A549 treated with RU486 at 1 μM for 4 hours (cell line): ENCODE results near the gene FASTKD1. TPM values are rescaled to one million over a fixed set of nuclear protein-coding genes. Genes with fewer than 3 reads are reported as not detected.

ENCODE experiments used
- total RNA-seq: library from RNA; stranded (reverse); fragments of 200-300 nt; extraction: Qiagen RNA extraction; gene quantifications from 5 replicates; pipeline ENCODE4 v1.2.3, GENCODE V29; 2022; ENCODE audit warnings: low read depth

FASTKD1 gene, protein sequence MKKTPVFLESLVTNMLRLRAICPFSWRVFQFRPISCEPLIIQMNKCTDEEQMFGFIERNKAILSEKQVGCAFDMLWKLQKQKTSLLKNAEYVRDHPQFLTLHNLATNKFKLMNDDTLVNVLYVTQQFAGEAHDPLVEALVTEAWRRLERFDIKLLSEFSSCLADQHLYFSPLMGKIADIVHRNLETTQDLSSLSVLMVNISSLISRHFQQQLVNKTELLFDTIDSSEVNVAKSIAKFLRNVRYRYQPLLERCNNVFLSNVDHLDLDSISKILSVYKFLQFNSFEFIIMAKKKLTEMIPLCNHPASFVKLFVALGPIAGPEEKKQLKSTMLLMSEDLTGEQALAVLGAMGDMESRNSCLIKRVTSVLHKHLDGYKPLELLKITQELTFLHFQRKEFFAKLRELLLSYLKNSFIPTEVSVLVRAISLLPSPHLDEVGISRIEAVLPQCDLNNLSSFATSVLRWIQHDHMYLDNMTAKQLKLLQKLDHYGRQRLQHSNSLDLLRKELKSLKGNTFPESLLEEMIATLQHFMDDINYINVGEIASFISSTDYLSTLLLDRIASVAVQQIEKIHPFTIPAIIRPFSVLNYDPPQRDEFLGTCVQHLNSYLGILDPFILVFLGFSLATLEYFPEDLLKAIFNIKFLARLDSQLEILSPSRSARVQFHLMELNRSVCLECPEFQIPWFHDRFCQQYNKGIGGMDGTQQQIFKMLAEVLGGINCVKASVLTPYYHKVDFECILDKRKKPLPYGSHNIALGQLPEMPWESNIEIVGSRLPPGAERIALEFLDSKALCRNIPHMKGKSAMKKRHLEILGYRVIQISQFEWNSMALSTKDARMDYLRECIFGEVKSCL
- 15.8 to 22.9 TPM (median 21.1 TPM) in 5 replicates for total RNA-seq

DNA sequence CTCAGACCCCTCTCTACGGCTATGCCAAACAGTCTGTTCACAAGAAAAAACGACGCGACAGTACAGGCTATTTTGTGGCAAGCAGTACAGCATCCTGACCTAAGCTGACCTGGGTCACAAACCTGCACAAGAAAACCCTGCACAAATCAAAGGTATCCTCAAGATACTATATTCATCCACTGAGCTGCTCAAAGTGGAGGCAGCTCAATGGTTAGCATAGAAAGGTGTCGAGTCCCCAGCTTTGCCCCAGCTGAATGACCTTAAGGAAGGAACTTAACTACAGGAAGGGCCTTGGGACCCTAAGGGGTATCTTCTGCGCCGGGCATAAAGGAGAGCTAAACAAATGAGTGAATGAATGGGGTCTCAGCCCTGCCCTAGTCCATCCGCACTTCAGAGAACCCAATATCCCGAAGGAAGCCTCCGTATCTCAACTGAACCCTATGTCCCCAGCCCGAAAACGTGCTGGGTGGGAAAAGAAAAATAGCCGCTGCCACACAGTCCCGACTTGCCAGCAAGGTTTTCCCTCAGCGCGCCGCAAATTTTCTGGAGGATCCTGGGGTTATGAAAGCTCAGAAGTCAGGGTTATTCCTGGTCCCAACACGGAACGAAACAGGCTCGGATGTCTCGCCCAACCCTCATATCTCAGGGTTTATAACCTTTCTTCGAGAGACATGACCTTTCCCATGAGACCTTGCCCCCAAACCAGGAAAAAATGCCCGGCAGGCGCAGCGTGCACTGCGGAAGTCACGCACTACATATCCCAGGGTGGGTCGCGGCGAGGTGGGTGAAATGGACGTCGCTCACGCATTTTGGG is at the start of gene FASTKD1:
FASTKD1 (minus strand) TSS at position 706 of the 814 bp plus-strand sequence. CDS start 1,836 bp downstream, outside the sequence.

DNA sequence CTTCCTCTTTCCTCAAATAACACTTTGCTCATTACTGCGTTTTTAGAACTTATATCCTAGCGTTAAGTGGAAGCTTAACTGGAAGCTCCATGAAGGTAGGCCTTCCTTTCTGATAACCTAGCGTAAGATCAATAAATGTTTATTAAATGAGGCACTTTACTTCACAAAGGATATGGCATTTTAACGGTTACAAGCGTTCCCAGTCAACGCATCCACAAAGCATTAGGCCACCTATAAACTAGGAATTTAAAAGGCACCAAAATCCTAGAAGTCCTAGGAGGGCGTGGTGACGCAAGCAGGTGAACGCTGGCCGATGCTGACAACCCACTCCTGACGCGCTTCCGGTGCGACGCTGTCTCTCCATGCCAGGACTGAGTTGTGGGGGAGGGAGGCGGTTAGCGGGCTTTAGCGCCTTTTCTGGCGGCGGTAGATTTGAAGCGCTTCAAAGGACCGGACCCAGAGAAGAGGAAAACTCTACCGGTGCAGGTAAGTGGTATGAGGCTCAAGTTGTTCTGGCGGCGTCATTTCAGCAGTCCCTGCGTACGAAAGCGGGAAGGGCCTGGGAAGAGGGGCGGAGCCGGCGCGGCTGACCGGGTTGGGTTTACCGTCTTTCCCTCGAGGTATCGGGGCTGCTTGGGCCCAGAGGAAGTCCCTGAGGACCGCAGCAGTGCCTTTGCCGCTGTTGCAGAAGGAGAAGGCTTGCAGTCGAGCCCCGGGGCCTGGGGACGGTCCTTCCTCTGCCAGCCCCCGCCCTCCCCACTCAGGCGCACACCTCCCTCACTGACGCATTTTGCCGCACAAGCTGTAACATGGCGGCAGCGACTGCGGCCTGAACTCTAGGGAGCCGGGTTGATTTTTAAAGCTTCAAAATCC is 10.6 kb upstream of the FASTKD1 start, which contains the start of gene PPIG:
PPIG (plus strand) TSS at position 347 of the 873 bp plus-strand sequence. CDS start 19,691 bp downstream, outside the sequence.

DNA sequence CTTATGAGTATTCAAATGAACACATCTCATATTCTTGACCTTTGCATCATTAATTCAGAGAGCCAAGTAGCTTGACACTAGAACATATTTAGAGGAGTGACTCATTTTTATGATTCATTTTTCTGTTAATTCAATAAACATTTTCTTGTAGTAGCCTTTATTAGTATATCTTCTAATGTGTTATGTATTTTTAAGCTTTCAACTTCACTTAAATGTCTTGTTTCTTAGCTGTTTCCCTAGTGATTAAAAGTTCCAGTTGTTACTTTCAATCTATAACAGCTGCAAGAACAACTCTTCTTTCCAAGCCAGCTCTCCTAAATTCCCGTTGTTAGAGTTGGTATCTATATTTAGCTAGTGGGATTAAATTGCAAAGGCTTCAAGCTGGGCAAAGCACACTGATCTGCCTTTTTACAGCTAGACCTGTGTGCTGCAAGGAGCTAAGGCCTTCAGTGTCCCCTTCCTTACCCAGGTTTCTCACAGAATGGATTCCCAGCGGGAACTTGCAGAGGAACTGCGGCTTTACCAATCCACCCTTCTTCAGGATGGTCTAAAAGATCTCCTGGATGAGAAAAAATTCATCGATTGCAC is 64.3 kb downstream of the FASTKD1 start, which contains the start of gene KLHL41:
KLHL41 (plus strand) TSS at position 405 of the 588 bp plus-strand sequence; CDS start at position 482, 77 bp downstream.

Other genes with a start within 250 kb of the FASTKD1 start
- not detected in 5 replicates for gene LRP2, start 211.3 kb downstream of the FASTKD1 start, total RNA-seq
- gene BBS5, start 94.4 kb downstream of the FASTKD1 start, total RNA-seq: 4.8 to 6.4 TPM (median 5.9 TPM) in 5 replicates
- gene KLHL41, start 64.2 kb downstream of the FASTKD1 start, total RNA-seq: 0.08 to 0.43 TPM (median 0.23 TPM) in 5 replicates
- gene PPIG, start 10.5 kb upstream of the FASTKD1 start, total RNA-seq: 30.1 to 55.6 TPM (median 44.2 TPM) in 5 replicates
- 0.30 to 0.64 TPM (median 0.37 TPM) in 5 replicates for gene CFAP210, start 120.5 kb upstream of the FASTKD1 start, total RNA-seq
- gene PHOSPHO2, start 120.6 kb upstream of the FASTKD1 start, total RNA-seq: 0.61 to 4.2 TPM (median 2.8 TPM) in 5 replicates
- 7.0 to 9.3 TPM (median 8.0 TPM) in 5 replicates for gene KLHL23, start 160.0 kb upstream of the FASTKD1 start, total RNA-seq
- 101 to 195 TPM (median 154 TPM) in 5 replicates for gene SSB, start 225.0 kb upstream of the FASTKD1 start, total RNA-seq